HG03521 (cell line): Measurements from ENCODE around the gene CRABP1.

Source experiments
- ATAC-seq: cut with Tn5 transposase; IDR thresholded peaks from one replicate; pipeline ENCODE4 v1.9.1; 2021; ENCODE audit warnings: mild to moderate bottlenecking, moderate library complexity; ENCODE audit not compliant: unreplicated experiment

The CRABP1 gene

DNA sequence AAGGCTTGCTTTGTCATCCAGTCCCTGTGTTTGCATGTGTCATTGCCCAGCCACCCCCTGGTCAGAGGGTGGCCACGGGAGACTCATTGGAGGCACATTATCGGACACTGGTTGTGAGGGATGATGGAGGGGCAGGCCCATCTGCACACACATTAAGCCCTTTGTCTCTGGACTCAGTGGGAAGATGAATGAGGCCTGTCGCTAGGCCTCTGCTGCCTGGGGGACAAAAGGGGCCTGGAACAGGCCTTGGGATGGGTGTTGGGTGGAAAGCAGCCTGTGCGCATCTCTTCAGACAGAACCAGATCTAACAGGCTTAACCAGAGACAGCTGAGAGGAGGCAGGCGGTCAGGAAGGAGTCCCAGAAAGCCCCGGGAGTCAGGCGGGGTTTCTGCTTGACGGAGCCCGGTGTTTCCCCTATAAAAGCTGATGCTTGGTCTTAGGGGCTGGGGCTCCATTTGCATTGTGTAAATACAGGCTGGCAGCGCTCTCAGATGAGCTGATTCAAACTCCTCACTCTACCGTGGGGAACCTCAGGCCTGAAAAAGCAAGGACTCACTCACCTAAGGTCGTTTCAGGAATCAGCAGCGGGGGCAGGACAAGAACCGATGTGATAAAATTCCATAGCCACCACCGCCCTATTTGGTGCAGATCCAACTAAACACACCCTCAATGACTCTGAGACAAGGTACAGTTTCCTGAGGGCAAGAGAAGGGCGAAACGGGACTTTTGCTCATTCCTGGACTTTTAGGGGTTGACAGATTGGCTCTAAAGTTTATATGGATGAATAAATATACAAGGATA is 23.7 kb upstream of the CRABP1 start:
- ATAC-seq, result no peak

DNA sequence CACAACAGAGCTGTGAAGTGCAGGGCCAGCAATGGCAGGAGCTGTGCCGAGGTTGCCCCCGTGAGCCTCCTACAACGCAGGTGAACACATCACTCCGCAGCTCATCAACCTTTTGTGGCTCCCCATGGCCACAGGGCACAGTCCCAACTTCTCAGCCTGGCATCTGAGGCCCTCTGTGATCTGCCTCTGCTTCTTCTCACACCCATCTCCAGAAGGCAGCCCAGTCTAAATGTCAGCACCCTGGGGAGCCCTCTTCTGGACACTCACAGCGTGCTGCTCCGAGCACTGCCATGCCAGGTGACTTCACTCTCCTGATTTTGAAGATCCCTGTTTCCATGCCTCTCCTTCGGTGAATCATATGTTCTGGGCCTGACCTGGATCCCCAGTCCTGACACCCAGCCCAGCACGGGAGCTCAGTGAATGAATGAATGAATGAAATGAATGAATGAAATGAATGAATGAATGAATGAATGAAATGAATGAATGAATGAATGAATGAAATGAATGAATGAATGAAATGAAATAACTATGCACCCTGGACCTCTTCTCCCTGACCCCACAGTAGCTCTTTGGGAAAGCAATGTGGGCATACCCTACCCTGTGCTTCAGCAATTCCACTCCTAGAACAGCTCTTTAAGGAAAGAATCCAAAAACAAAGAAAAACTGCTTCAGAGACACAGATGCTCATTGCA is 22.9 kb upstream of the CRABP1 start:
- no peak for ATAC-seq

DNA sequence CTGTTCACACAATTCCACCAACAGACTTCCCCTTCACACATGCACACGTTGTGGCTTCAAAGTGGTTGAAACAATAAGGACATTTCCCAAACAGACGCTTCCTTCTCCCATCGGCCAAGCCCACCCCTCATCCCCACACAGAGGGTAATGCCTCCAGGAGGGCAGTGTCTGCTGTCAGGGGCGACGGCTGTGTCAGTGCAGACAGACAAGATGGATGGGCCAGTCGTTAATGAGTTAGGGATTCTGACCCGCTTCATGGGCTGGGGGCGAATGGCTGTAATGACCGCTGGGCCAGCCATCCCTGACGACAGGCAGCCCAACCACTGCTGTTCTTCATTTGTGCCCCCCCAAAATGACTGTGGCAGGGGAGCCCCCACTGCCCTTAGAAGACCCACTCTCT is 20.6 kb upstream of the CRABP1 start:
- no peak for ATAC-seq

DNA sequence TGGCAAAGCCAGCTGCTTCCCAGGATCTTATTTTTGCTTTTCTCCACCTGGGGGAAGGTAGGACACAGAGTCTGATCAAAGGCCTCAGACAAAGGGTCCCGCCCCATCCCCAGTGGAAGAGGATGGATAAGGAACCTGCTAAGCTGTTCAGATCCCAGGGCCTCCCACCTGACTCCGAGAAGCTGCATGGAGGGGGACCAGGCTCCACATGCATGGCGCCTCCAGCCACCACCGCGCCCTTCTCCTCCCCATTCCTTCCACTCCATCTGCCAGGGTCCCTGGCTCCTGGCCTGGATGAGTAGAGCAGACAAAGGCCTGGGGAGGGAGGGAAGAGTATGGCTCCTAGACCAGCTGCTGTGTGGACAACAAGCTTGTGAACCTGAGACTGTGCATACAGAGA is 20.0 kb upstream of the CRABP1 start:
- ATAC-seq, result no peak

DNA sequence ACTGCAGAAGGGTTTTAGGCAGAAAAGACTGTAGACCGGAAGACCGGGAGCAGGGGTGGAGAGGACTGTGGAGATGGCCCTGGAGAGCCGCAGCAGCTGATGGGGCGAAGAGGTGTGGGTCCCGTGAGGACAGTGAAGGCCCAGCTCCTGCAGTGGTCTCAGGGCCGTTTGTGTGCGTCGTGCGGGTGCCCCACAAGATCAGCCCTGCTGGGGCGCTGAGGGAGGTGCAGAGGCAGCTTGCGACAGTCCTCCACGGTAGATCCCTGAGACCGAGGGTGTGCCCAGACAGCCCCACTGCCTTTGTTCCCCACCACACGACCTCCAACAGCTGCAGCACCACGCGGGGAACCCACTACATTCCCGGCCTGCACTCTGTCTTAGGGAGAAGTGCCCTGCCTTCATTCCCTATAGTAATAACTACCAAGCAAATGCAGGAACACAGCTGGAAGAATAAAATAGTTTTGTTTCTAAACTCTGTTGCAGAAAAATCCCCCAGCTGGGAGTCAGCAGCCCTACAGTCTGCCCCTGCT is 19.0 kb upstream of the CRABP1 start:
- no peak for ATAC-seq

DNA sequence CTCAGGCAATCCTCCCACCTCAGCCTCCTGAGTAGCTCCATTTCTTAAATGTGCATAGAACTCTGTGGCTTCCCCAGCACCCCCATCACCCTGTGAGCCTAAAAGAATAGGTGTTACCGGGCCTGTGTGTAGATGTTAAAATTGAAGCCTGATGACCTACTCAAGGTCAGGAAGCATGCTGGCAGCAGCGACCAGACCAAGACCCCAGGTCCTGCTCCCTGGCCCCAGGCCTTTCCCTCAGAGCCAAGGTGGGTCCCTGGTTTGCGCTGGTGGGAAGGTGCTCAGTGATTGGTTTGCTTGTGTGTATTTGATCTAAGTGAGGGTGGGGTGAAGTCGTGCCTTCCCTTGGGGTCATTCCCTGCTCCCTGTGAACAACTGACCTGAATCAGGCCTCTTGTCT is 18.4 kb upstream of the CRABP1 start:
- ATAC-seq, result no peak

DNA sequence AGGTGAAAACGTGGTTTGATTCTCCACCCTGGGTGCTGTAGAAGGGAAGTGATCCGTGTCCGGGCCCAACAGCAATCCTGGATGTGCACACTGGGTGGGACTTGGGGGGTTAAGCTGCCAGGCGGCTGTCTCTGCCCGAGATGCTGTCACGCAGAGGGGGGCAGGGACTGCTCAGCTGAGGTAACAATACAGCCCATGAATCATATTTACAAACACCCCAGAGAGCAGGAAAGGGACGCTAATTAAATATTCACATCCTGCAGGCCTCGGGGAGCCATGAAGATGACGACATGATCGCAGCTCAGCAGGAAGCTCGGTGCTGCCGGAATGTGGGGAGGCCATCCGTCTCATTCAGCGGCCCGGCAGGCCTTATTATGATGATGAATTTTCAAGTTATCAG is 17.9 kb upstream of the CRABP1 start:
- ATAC-seq, result no peak

DNA sequence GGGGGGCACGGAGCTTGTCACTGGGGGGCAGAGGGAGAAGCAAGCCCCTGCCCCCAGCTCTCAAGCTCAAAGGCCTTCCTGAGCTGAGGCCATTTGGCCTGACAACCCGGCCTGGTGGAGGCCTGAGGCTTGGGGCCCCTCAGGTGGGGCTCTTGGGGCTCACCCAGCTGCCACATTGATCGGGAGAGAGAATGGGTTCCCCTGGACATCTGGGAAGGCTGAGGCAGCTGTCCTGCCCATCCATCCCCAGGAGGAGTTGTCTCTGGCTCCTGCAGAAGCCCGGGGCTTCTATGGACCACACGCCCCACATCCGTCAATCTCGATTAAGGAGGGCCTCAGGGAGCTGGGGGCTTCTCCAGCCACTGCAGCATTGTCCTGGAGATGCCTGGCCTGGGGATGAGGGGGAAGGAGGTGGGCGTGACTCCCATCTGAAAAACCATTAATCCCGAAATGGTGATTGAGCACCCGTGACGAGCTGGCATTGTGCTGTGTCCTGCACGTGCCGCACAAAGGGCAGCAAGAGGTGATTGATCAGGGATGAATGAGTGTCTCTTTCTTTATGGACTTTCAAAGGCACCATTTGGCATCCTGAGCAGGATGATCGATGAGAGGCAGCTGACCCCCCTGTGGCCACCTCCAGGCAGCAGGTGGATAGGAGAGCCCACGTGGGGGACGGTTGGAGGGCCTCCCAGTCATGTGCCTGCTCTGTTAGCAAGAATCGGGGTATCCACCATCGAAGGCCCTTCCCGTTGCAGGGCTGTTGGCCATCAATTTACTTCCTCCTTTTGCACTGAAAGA is 17.2 kb upstream of the CRABP1 start:
- no peak for ATAC-seq

DNA sequence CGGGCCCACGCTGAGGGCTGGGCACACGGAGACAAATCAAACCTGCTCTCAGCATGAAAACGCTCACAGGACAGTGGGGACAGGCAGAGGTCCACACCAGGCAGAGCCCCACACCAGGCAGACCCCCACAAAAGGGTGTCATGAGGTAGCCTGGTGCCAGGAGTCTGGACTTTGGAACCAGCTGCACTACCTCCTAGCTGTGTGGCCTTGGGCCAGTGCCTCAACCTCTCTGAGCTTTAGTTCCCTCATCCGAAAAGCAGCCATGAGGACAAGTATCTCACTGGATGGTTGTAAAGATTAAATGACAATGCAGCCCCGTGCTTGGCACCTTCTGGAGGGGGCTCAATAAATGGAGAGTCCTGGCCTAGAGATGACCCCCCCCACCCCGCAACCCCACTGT is 16.5 kb upstream of the CRABP1 start:
- no peak for ATAC-seq

DNA sequence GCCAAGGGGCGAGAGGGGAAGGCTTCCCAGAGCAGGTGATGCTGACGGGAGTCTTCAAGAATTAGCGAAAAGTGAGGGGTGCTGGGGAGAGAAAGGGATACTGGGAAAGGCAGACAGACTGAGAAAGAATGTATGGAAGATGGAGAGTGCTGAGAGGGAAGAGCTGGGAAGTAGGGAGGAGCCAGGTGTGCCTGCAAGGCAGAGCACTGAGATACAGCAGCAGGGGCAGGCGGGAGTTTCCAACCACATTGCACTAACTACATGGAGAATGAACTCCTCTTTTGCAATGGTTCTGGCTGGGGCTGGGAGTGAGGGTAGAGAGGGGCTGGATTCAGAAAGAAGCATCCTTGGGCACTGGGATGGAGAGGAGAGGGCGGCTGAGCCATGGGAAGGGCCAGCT is 16.0 kb upstream of the CRABP1 start:
- no peak for ATAC-seq

DNA sequence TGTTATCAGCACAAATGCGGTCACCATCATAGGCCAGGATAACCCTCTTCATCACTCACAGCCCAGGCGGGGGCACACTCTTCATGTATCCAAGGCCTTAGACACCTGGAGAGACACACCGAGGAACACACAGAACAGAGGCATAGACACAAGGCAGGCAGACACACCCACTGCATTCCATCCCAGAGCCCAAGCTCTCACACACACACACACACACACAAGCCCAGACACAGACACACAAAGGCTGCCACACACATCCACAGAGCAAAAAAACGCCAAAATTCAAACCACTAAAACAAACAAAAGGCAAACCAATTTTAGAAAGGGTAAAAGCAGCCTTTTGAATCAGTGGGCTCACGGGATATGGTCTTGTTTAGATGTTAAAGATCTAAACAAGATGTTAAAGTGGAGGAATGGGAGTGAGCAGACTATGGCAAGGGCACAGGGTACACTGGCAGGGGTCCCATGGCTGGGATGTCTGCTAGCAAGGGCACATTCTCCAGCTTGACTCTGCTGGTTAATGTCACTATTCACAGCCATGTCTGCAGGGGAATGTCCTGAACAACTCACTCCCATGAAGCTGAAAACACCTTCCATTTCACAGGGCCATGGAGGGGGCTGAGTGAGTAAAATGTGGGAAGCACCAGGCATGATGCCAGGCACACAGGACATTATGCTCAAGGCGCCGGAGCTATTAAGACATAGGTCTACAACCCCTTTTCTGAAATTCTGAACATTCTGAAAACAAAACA is 14.9 kb upstream of the CRABP1 start:
- no peak for ATAC-seq

DNA sequence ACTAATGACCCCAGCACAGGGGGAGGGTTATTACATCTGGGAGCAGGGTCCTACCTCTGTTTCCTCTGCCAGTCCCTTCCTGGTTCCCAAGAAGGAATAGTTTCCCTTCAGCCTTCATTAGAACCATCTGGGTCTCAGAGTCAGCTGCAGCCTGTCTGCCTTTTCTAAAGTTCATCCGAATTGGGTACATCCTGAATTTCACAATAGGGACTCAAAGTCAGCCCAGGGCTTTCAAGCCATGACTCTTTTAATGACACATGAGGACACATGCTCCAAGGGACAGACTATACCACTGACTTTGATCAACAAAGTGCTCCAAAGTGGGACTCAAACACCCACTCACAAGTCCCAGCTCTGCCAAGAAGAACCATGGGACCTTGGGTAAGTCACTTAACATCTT is 12.7 kb upstream of the CRABP1 start:
- no peak for ATAC-seq

DNA sequence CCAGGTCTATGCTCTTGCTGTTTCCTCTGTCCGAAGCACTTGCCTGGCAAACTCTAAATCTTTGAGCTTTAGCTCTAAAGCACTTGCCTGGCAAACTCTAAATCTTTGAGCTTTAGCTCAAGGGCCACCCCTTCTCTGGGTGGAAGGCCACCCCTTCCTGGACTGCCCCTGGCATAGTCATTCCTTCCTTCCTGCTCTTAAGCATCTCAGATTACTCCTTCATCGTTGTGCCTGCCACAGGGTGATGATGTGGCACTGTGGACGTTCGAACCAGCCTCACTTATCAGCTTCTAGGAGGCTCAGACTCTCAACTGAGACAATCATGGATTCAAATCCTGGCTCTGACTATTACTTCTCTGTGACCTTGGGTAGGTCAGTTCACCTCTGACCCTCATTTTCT is 10.5 kb upstream of the CRABP1 start:
- ATAC-seq, result no peak

DNA sequence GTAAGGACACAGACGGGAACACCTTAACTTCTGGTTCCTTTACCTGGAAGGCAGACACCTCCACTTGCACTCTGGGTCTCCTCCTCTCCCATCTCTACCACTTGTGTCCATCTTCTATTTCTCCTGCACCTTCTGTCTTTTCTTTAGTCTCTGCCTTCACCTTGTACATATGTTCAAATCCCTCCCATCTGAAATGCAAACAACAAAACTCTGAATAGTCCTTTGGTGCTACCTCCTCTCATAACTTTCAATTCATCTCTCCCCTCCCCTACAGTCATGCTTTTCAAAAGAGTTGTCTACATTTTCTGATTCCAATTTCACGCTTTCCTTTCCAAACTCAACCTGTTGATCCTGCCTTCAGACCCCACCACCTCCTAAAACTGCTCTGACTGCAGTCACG is 5.3 kb upstream of the CRABP1 start:
- no peak for ATAC-seq

DNA sequence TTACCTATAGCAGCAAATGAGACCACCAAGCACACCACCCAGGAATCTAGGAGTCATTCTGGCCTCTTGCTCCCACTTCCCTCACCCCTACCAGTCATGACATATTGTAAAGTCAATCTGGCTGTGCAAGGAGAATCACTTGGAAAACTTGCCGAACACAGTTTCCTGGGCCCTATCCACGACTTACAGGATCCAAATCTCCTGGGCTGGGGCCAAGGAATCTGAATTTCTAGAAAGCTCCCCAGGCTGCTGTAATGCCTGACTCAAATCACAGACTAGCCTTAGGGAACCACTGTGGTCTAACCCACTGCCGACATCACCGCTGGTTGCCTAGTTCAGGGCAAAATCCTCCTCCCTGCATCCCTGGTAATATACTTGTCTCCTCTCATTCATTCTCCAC is 4.2 kb upstream of the CRABP1 start:
- no peak for ATAC-seq

DNA sequence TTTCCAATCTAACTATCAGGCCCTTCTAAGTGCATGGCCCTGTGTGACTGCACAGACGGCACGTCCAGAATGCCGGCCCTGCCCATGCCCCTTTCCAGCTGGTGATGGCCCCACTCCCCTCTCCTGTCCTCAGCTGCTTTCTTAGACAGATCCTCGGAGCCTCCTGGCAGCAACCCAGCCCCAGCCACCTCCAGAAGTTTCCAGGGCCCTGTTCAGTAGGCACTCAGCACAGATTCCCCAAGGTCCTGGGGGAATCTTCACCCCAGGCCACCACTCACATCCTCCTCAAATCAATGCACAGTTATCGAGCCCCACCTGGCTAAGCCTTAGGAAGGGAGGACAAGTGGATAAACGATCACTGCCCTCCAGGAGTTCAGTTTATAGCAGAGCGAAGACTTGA is 1.4 kb upstream of the CRABP1 start:
- no peak for ATAC-seq

DNA sequence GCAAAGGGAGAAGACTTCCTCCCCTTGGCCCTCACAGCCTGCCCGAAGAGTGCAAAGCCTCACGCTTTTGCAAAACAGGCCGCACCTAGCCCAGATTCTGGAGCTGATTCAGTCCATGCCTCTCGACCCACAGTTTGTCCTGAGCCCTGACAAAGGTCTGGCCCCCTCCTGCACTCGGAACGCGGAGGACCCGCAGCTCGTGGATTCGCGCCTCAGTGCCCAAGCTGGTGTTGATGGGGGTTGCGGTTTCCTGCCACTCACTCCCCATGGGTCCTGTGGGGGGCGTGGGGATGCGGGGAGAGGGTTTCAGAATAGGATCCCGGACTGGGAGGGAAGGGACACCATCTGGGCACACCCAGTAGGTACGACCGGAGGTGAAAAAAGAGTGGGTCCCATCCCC is 594 bp upstream of the CRABP1 start:
- no peak for ATAC-seq

DNA sequence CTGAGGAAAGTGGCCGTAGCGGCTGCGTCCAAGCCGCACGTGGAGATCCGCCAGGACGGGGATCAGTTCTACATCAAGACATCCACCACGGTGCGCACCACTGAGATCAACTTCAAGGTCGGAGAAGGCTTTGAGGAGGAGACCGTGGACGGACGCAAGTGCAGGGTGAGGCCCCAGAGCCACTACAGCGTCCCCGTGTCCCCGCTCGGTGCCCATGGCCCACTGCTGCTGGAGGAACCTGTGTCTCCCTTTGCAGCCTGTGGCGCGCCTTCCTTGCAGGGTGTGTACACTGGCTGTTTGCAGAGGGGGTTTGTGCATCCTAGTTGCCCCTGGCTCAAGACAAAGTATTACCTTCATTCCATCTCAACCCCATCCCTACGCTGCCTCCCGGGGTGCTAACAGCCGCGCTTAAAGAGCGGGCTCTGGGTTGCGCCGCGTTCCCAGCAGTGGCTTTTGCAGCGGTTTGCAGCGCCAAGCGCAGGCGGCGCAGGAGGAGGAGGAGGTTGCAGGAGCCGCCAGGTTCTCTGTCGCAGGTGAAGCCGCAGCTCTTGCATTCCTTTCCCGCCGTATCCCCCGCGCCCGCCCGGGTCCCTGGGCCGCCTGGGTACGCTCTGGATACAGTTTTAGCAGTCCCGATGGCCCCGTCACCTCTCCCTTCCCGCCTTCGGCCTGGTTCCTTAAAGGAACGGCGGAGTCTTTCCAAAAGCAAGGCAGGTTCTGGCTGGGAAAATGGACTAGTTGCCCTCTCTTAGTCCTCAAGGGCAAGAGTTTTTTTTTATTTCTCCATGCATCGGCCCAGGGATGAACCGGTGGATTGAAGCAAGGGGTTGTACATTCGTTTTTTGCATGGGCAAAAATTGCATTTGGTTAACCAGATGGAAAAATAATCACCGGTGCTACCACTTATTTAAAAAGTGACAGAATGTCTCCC is 1.2 kb downstream of the CRABP1 start:
- ATAC-seq, result no peak

DNA sequence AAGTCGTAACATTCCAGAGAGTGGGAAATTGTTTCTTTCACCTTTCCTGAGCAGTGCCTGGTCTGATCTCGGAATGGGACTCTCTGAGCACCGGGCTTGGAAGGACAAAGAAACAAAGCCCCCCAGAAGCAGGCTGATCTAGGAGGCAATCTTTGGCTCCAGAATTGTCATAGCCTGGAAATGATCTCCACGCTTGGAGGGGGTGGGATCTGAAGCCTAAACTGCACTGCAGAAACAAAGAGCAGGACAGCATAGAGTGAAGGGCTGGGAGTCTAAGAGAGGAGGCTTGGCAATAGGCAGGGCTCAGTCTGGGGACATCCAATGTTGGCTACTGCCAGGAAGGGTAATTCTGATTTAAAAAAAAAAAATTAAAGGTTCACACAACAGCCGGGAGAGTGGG is 1.9 kb downstream of the CRABP1 start:
- ATAC-seq, result no peak
